NAMALWA (cell line): ENCODE results near the gene FUS.

Source experiments
- DNase-seq: peaks from one replicate; pipeline ENCODE4 v3.0.0-alpha.2; 2015; ENCODE audit warnings: low spot score

The FUS gene

GRCh38 chr16:31202414-31203375, 22.8 kb downstream of the FUS start, which contains the start of gene PYCARD:
Gene PYCARD, minus strand, starts transcription at chr16:31202760. Its CDS starts 70 bp downstream, at chr16:31202690.
- DNase-seq: no peak

DNA sequence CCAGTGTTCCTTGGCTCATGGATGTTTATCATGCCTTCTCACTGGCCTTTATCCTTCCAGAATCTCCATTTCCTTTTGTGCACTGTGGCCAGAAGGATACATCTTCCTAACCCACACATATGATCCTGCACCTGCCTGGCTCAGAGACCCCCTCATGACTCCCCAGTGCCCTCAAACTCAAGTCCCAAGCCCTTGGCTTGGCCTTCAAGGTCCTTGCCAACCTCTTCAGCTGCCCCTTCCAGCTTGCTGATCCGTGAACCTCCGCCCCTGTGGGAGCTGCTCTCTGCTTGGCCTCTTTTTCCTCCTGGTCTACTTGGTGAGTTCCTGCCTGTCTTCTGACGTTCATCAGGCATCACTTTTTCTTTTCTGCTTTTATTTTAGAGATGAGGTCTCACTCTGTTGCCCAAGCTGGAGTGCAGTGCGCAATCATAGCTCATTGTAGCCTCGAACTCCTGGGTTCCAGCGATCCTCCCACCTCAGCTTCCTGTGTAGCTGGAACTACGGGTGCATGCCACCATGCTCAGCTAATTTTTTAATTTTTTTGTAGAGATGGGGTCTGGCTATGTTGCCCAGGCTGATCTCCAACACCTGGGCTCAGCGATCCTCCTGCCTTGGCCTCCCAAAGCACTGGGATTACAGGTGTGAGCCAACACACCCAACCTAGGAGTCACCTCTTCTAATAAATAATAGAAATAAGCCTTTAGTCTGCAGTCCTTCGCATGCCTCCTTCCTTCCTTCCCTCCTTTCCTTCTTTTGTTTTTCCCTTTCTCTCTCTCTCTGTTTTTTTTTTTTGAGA, 25.1 kb downstream of the FUS start:
- DNase-seq: no peak

GRCh38 chr16:31206776-31207175, 26.8 kb downstream of the FUS start:
- DNase-seq: no peak

DNA sequence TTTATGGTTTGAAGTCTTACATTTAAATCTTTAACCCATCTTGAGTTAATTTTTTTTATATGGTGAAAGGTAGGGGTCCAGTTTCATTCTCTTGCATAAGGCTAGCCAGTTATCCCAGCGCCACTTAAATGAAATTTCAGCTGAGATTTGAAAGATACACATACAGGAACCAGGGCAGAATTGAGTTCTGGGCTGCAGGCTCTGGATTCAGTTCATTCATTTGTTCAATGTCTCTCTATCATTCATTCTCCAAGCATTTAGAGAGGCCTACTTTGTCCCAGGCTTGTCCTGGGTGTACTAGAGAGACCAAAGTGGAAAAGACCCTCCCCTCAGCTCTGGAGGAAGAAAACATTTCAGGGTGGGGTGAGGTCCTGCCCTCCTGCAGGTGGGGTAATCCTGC, 33.4 kb downstream of the FUS start:
- DNase-seq: no peak

GRCh38 chr16:31213877-31214707, 34.2 kb downstream of the FUS start, which contains the start of gene TRIM72:
Gene TRIM72, plus strand, starts transcription at chr16:31214119. Its CDS starts 620 bp downstream, at chr16:31214739.
- DNase-seq: no peak

DNA sequence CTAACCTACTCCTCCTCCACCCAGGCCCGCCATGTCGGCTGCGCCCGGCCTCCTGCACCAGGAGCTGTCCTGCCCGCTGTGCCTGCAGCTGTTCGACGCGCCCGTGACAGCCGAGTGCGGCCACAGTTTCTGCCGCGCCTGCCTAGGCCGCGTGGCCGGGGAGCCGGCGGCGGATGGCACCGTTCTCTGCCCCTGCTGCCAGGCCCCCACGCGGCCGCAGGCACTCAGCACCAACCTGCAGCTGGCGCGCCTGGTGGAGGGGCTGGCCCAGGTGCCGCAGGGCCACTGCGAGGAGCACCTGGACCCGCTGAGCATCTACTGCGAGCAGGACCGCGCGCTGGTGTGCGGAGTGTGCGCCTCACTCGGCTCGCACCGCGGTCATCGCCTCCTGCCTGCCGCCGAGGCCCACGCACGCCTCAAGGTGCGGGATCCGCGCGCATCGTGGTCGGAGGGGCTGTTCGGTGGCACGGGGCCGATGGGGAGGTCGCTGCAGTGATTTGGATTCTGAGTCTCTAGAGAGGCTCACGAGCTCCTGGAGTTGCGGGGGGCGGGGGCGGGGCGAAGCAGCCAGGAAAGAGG, 34.9 kb downstream of the FUS start:
- no peak for DNase-seq

- no peak for DNase-seq
Observed at GRCh38 chr16:31215287-31216162, 35.6 kb downstream of the FUS start.

DNA sequence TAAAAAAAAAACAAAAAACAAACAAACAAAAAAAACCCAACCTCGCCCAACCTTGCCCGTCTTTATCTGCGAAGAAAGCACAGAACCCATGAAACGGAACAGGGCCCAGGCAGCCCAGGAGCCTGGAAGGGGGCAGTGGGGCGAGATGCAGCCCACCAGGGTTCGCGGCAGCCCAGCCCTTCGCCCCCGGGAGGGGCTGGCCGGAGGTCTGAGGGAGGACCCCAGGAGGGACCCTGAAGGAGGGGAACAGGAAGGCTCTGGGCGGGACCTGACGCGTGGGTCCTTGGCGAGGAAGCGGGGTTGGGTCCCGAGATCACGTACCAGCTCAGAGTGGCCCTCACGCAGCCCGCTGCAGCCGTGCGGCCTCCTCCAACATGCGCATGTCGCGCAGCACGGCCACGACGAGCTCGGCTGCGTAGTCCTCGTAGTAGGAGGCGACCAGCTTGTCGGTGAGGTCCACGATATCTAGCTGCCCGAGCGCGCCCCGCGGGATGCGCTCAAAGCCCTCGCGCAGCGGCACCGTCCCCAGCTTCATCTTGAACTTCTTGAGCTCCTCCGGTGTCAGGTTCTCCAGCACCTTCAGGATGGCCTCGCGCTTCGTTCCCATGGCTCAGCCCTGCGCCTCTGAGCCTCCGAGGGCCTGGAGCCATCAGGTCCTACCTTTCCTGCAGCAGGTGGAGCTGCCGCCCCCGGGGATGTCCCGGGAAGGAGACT, 36.6 kb downstream of the FUS start, which contains the start of gene PYDC1:
Gene PYDC1 (minus strand): TSS at position 714 of the 714 bp plus-strand sequence. CDS start 107 bp downstream, at position 607.
- DNase-seq: no peak

DNA sequence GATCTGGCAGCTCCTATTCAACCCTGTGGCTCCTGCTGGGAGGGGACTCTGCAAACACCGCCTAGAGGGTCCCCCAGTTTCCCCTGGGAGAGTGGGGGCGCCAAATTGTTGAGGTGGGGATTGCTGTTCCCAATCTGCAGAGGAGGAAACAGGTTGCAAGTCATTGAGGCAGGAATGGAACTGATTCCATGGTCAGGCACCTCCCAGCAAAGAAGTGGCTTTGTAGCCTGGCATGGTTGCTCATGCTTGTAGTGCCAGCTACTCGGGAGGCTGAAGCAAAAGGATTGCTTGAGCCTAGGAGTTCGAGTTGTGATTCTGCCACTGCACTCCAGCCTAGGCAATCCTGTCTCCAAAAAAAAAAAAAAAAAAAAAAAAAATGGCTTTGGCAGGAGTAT, 37.2 kb downstream of the FUS start:
- no peak for DNase-seq

GRCh38 chr16:31219154-31219741, 39.3 kb downstream of the FUS start:
- no peak for DNase-seq

- no peak for DNase-seq
Observed at GRCh38 chr16:31221357-31222160, 41.6 kb downstream of the FUS start.

GRCh38 chr16:31223044-31223443, 43.1 kb downstream of the FUS start:
- DNase-seq: no peak

DNA sequence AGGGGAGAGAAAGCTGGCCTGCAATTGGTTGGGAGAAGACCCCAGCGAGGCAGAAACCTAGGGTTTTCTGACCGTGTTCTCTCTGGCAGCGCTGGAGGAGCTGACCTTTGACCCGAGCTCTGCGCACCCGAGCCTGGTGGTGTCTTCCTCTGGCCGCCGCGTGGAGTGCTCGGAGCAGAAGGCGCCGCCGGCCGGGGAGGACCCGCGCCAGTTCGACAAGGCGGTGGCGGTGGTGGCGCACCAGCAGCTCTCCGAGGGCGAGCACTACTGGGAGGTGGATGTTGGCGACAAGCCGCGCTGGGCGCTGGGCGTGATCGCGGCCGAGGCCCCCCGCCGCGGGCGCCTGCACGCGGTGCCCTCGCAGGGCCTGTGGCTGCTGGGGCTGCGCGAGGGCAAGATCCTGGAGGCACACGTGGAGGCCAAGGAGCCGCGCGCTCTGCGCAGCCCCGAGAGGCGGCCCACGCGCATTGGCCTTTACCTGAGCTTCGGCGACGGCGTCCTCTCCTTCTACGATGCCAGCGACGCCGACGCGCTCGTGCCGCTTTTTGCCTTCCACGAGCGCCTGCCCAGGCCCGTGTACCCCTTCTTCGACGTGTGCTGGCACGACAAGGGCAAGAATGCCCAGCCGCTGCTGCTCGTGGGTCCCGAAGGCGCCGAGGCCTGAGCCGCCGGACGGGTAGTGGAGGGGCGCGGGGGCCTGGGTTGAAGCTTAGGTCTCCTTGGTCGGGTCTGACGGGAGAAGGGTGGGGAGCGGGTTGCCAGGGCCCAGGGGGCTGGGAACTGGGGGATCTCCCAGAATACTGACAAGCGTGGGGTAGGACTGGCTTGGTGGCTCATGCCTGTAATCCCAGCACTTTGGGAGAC, 44.4 kb downstream of the FUS start:
- no peak for DNase-seq

DNA sequence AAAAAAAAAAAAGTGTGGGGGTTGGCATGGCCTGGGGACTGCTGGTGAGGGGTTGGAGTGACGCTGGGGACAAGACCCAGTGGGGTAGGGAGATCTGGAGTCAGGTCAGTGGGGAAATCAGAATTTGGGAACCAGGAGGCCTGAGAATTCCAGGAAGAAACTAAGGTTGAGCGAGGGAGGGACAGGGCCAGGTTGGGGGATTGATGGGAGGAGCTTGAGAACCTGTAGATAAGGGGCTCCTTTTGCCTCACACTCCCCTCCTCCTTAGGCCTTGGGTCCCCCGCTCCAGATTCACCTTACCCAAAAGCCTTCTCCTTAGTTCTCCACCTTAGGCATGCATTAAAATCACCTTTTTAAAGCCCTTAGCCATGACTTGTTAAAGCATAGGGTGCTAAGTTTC, 45.3 kb downstream of the FUS start:
- DNase-seq: no peak

GRCh38 chr16:31228206-31228605, 48.3 kb downstream of the FUS start:
- DNase-seq: no peak

DNA sequence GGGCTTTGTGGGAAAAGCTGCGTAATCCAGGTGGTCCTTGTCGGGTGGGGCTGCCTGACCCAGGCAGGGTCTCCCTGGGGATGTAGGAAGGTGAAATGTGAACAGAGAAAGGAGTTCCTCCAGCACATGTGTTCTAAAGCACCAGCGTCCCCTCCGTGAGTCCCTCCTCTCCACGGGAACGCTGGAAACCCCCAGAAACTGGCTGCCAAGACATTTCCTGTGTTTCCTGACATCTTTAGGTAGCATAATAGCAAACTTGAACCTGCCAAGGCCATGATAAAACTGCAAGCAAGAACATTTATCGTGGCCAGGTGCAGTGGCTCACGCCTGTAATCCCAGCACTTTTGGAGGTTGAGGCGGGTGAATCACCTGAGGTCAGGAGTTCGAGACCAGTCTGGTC, 49.6 kb downstream of the FUS start:
- DNase-seq: no peak

DNA sequence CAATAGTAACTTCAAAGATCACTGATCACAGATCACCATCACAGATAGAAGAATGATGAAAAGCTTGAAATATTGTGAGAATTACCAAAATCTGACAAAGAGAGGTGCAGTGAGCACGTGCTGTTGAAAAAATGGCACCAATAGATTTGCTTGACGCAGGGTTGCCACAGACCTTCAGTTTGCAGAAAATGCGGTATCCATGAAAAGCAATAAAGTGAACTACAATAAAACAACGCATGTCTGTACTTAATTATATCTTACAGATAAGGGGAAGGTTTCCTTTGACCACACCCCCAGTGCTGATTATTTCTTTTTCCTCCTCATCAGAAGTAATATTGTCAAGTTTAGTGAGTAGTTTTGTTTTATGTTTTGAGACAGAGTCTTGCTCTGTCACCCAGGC, 58.1 kb downstream of the FUS start:
- no peak for DNase-seq
